NCI-H2081 (cell line): ENCODE data around the gene SVOPL.
"Not testable (repeated sequence)": the region's sequence is repeated elsewhere in the genome, so short reads cannot be mapped to it uniquely, and the experiment has no call there.

Experiments
- DNase-seq, 2 experiments: peaks; one replicate each; lab custom pipeline; 2025; lab: John Stamatoyannopoulos, UW

SVOPL gene

DNA sequence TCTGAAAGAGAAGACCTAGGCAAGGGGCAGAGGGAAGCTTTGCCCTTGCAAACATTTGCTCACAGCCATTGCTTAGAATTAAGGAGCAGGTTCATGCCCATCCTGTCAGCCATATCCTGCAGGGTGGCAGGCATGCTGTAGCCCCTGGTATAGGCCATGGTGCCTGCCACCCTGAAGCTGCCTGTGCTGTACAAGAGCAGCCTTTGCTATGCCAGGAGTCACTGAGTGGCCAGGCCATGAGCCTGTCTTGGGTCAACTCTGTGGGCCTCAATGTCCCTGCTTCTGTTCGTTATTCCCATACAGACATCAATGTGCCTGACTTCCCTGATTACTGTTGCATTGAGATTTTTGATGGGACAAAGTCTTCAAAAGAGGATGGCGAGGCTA, 368 bp upstream of the SVOPL start:
- no peak for DNase-seq

DNA sequence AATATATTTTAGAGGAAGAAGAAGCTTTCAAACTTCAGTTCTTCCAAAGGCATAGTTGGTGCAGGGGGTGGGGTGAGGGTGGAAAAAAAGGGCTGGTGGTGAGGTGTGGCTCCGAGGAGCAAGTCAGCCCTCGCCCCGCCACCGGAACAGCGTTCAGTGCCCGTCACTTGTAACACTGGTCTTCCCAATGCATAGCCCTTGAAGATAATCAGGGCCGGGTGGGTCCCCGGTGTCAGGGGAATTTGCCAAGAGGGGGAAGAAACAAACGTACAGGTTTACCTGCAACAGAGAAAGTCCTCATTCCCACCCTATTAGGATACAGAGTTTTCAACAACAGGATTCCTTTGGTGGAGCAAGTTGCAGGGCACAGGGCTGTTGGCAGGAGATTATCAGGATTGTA, 1.5 kb downstream of the SVOPL start:
- DNase-seq = no peak

DNA sequence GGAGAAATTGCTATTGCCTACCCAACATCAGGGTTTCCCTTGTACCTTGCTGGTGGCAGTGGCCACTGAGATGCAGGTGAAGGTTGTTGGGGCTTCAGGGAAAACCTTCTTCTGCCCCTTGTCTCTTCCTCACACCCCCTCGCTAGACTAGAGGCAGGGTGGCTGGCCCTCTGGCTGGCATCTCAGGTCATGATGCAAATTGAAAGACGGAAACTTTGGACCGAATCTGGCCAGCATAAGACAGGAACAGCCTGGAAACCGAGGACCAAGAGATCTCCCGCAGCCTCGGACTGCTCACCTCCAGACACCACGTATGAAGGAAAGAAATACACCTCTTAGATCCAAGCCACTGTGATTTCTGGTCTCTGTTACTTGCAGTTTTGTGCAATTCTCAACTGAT, 2.9 kb downstream of the SVOPL start:
- no peak for DNase-seq

DNA sequence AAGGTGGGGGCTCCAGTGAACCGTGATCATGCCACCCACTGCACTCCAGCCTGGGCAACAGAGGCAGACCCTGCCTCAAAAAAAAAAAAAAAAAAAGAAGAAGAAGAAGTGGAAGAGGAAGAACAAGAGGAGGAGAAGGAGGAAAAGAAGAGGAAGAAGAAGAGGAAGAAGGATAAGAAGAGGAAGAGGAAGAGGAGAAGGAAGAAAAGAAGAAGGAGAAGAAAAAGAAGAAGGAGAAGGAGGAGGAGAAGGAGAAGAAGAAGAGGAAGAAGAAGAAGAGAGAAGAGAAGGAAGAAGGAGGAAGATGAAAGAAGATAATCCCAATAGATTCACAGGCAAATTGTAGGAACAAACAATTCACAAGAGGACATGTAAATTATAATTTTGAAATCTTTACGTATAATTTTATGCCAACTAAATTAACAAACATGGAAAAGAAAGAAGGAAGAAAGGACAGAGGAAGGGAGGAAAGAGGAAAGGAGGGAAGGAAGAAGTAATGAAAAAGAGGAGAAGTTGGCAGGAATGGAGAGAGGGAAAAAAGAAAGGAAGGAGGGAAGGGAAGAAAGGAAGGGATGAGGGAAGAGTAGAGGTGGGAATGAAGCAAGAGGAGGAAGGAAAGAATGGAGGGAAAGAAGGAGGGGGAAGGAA, 3.5 kb downstream of the SVOPL start:
- DNase-seq = no peak

DNA sequence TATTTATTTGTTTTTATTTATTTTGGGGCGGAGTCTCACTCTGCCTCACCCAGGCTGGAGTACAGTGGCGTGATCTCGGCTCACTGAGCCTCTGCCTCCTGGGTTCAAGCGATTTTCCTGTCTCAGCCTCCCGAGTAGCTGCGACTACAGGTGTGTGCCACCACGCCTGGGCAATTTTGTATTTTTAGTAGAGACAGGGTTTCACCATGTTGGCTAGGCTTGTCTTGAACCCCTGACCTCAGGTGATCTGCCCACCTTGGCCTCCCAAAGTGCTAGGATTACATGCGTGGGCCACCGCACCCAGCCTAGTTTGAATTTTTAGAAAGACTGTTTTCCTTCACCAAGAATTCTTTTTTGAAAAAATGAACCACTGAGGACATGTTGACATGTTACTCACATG, 5.4 kb downstream of the SVOPL start:
- not testable (repeated sequence) for DNase-seq

DNA sequence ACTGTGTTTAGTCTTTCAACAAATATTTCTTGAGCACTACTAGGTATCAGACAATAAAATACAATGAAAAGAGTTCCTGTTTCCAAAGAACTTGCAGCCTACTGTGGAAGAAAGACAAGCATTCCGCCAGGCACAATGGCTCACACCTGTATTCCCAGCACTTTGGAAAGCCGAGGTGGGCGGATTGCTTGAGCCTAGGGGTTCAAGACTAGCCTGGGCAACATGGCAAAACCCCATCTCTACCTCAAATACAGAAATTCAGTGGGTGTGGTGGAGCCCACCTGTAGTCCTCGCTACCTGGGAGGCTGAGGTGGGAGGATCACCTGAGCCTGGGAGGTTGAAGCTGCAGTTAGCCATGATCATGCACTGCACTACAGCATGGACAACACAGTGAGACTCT, 6.1 kb downstream of the SVOPL start:
- DNase-seq = no peak

DNA sequence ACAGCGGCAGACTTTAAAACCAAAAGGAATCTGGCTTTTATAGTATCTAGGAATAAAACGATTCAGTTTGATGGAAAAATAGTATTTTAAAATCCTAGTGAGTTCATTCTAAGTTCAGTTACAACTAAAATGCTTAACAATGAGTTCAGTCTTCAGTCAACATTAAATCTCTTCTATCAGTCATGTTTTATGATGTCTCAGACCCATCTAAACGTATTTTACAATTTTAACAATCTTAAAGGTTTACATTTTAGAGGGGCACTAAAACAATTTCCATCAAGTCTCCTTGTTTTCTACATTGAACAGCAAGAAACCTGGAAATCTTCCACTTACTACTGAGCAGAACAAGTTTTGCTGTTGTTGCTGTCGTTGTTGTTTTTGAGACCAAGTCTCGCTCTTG, 10.0 kb downstream of the SVOPL start:
- DNase-seq = no peak

DNA sequence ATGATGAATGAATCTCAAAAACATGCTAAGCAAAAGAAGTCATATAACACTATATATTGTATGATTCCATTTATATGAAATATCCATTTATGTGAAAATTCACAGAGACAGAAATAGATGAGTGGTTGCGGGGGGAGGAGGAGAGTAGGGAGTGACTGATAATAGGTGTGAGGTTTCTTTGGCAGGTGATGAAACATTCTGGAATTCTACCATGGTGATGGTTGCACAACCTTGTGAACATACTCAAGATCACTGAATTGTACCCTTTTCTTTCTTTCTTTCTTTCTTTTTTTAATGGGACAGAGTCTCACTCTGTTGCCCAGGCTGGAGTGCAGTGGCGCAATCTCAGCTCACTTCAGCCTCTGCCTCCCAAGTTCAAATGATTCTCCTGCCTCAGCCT, 10.7 kb downstream of the SVOPL start:
- DNase-seq = no peak

DNA sequence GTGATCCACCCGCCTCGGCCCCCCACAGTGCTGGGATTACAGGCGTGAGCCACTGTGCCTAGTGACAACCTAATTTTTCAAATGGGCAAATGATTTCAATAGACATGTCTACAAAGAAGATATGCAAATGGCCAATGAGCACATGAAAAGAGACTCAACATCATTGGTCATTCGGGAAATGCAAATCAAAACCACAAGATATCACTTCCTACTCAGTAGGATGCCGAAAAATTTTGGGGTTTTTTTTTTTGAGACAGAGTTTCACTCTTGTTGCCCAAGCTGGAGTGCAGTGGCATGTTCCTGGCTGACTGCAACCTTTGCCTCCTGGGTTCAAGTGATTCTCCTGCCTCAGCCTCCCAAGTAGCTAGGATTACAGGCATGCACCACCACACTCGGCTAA, 13.1 kb downstream of the SVOPL start:
- DNase-seq = not testable (repeated sequence)

DNA sequence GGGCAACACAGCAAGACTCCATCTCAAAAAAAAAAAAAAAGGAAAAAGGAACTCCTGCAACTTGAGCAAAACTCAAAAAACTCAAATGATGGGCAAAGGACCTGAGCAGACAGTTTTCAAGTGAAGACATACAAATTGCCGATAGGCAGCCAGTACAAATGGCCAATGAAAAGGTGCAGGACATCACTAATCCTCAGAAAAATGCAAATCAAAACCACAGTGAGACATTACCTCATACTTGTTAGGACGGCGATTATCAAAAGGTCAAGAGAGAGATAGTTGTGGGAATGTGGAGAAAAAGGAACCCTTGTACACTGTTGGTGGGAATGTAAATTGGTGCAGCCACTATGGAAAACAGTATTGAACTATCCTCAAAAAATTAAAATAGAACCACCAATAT, 16.8 kb downstream of the SVOPL start:
- DNase-seq = no peak

DNA sequence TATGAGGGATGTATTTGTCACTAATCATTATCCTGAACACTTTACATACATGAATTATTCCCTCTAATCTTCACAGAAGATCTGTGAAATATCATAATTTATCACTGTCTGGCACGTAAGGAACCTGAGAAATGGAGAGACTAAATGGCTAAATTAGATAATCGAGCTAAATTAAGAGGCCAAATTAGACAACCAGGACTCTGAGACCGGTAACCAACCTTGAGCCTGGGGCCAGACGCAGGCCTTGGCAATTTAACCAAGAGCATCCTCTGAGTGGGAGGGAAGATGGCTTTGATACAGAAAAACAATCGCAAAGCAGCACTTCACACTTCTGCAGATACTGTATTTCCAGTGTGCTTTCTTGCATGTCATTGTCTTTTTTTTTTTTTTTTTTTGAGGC, 21.4 kb downstream of the SVOPL start:
- no peak for DNase-seq

DNA sequence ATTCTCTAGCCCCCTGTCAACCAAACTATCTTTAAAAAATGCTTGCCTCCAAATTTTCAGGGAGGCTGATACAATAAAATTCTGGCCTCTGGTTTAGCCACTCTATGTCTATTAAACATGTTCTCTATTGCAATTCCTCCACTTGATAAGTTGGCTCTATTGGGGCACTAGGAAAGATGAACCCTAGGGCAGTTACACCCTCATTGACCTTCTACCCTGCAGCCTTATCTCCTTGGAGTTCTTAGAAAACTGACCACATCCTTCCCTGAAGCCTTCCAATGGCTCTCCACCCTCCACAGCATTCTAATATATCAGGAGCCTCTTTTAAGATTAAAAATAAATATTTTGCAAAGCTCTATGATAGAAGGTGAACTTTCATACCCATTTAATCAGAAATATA, 30.6 kb downstream of the SVOPL start:
- no peak for DNase-seq

DNA sequence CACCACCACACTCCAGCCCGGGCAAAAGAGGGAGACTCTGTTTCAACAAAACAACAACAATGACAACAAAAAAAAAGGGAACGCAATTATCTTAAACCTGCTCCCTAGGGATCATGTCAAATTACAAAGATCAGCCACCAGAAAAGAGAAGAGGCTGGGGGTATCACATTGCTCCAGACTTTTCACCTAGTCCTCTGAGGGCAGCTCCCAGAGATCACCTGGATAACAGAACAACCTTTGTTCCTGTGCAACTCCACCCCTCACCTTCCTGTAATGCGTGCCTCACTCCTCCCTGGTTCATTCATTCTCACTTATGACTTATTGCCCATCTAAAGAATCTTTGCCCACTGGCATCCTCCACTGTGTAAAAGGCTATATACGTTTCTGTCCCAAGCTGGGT, 31.8 kb downstream of the SVOPL start:
- no peak for DNase-seq

DNA sequence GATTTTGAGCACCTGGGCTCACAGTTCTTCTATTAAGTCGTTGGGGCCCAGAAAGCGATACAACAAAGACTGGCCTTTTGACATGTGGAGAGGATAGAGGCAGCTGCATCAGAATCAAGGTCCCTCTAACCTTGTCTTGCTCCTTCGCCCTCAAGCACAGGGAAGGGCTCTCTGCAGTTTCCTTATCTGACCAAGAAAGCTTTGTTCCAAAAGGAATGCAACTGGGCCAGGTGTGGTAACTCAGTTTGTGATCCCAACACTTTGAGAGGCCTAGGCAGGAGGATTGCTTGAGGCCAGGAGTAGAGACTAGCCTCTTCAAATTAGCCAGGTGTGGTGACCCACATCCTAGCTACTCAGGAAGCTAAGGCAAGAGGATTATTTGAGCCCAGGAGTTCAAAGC, 32.2 kb downstream of the SVOPL start:
- DNase-seq = no peak

DNA sequence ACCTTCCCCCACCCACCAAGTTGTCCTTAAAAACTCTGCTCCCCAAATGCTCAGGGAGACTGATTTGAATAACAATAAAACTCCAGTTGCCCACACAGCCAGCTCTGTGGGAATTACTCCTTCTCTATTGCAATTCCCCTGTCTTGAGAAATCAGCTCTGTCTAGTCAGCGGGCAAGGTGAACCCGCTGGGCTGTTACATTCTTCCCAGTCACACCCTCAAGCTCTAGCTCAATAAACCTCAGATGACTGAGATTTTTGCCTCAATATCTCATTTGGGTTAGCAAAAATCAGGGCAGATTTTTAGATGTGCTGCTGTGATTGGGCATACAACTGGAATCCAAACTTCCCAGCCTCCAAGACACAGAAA, 32.9 kb downstream of the SVOPL start:
- DNase-seq = no peak

DNA sequence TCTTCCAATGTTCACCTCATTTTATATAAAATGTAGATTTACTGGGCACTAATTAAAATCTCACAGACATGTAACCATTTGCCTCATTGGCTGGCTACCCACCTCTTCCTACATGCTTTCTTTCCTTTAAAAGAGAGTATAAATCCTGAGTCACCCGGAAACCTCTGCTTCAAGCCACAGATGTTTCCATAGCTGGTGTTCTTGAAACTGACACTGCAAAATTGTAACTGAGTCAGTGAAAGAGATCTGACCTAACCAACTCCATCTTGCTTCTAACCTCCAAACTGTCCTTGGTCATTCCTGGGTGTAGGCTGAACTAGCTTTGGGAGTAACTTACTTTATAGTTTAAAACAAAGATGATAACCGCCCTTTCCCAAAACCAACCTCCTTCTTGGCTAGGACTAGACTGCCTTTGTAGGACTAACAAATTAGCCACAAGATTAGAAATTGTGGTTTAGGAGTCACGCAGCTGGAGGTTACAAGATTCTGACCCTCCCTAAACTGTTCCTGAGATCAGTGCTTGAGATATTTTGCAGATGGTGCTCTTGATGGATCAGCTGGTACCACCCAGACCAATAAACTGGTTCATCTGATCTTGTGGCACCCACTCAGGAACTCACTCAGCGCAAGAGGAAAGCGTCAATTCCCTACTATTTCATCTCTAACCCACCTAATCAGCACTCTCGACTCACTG, 33.5 kb downstream of the SVOPL start:
- no peak for DNase-seq

DNA sequence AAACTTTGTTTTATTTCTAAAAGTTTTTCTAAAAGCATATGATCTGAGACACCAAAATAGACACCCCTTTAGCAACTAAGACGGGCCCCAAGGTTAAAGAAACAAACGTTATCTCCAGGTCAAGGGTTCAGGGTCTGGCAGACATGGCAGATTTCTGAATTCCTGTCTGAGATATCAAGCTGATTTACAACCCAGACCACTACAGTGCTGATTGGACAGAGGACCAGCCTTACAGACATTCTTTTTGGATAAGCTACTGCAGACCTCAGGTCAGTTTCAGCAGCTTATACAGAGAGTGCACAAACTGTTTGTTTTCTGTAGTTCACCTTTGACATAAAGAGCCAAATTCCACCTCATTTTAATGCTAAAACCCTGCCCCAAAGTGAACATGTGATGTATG, 34.8 kb downstream of the SVOPL start:
- DNase-seq = no peak

DNA sequence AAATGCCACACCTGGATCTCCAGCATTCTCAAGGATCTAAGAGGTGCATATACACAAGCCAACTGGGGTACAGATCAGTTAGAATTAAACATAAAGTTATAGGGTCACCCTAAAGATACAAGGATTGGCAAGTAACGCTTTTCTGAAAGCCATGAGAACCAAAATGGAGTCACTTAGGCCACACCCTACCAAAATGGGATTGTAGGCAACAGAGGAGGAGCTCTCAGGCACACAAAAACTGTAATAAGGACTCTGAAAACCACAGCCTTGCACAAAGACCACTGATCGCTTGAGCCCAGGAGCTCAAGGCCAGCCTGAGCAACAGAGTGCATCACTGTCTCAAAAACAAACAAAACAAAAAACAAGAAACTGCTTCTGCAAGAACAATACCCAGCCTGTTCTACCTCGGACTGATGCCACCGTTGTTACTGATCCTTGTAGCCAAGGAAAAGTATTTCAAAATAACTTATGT, 35.5 kb downstream of the SVOPL start:
- DNase-seq = no peak

DNA sequence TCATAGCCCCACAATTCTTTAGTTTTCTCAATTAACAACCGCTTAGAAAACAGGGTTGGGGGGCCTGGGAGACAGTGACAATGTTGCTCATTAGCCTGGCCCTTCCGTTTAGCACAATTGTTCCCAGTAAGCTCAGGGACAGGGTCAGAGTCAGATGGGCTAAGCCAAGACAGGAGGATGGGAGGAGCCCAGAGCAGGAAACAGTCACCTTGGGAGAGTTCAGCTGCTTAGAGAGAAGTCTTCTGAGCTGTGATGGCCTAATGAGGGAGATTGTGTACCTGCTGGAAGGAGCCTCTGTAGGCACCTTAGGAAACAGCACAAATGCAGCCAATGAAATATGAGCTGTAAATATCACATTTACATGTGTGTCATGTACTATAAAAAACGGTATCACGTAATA, 35.9 kb downstream of the SVOPL start:
- no peak for DNase-seq

DNA sequence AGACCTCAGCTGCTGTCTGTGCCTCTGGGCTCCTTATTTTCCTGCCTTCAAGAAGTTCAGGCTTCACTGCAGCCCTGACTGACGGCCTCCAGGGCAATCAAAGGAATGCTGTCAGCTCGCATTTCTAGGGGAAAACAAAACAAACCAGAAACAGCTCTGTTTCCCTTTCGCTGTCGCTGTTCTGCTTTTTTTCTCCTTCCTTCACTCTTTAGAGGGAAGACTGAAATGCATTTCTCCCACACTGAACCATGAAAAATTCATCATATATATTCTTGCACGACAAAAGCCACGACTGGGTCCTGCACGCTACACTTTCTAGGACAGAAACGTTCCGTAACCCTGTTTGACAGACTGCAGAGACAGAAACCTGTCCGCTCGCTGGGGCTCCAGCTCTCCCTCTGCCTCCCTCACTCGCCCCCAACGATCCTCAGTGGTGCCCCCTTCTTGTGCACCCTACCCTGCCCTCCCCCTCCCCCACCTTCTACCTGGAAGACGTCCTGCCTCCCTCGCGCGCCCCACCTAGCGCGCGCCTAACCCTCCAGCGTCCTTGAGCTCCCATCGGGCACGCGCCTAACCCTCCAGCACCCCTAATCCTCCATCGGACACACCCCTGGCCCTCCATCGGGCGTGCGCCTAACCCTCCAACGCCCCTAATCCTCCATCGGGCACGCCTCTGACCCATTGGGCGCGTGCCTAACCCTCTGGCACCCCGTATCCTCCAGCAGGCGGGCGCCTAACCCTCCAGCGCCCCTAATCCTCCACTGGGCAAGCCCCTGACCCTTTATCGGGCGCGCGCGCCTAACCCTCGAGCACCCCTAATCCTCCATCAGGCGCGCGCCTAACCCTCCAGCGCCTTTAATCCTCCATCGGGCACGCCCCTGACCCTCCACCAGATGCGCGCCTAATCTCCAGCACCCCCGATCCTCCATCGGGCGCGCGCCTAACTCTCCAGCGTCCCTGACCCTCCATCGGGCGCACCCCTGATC, 37.1 kb downstream of the SVOPL start:
- no peak for DNase-seq

DNA sequence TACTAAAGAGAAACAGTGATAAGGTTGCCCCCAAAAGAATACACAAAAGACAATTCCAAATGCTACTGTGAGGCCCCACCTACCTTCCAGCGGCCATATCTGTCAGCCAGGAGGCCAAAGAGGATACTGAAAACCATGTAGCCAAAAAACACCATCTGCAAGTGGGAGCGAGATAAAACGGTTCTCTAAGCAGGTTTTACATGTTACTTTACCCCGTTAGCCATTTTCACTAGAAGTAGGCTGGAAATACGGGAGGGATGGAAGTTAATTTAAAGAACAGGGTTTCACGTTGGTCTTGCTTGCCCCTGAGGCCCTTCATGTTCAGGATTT, 38.2 kb downstream of the SVOPL start:
- DNase-seq = no peak

DNA sequence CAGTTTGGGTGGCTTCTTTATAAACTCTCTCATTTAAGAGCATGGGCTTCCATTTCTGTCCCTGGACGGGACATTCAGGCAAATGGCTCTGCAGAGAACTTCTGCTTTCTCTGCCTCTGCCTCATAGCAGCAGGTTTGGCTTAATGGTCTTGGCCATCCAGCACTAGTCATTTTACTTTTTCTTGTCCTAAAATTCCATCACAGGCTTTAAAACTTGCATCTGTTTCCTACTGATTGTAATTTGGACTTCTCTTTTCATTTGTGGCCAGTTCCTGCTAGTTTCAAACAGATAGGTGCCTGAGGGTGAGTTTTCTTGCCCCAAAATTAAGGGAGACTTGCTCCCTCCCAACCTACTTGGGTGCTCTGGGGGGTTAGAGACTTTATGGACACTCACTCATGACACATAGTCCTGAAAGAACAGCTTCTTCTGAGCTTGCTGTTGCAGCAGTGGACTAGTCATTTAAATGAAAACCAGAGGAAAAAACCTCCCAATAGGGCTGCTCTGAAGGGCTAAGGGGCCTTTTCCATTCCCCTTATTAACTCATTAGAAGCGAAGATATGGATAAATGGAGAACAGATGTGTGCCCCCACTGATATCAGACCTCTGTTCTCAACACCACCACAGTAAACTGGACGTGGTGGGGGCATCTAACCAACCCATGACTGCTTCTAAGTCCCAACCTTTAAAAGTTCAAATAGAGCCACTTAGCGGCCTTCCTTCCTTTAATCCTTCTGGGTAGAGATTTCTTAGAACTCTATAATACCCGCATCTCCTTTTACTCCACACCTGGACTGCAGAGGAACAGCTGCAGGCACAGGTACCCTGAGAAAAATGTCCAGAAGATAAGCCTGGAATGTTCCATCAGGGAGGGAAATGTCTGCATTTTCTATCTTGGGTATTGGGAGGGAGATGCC, 38.8 kb downstream of the SVOPL start:
- DNase-seq = no peak
